Measurements from ENCODE around the gene GCNA.
"Not testable (repeated sequence)": the region's sequence is repeated elsewhere in the genome, so short reads cannot be mapped to it uniquely, and the experiment has no call there.

The GCNA gene

DNA sequence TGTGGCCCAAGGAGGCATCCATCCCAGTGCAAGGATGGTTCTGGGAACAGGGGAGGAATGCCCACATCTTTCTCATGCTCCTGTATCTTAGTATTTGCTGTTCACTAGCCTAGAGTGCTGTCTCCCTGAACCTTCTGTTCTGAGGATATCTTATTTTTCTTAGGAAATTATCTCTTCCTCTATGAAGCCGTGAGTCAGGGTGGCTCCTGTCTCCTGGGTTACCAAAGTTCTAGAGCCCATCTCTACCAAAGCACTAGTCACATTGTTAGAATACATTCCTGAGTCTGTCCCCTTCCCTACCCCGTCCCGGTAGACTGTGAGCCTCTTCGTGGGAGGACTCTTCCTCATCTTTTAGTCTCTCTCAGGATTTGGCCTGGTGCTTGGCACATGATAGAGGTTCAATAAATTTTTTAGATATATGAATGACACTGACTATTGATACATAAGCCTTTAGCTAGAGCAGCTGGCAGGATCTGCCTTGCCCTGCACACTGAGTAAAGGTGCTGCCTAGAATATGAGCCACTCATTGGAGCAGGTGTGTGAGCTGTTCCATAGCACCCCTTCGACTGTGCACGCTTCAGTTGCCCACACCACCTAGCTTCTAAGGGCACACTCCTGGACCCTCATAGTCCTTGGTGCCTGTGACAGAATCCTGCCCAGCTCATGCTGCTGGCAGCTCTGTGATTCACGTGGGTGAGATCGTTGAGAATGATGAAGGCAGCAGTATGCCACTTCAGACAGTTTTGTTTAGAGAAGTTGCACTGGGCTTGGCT, 26.7 kb downstream of the GCNA start:
- peaks cover 12% of the 10 kb centered on the region for H3K36me3 ChIP-seq (replicated peaks)
- peak overlapping the region; percentile 0 for H3K27ac ChIP-seq
- no peak overlapping the region for H3K4me3 ChIP-seq (ENCODE audit: low read depth, low read length)
- no peak for DNase-seq
- H3K27me3 ChIP-seq (replicated peaks), result no peaks in the 10 kb centered on the region
- in situ Hi-C loops (cut with HindIII; ENCODE audit: low pct_ligation_motif_present, low sequenced_read_pairs), result no loop called here
- TF ChIP-seq, protein P1, sequence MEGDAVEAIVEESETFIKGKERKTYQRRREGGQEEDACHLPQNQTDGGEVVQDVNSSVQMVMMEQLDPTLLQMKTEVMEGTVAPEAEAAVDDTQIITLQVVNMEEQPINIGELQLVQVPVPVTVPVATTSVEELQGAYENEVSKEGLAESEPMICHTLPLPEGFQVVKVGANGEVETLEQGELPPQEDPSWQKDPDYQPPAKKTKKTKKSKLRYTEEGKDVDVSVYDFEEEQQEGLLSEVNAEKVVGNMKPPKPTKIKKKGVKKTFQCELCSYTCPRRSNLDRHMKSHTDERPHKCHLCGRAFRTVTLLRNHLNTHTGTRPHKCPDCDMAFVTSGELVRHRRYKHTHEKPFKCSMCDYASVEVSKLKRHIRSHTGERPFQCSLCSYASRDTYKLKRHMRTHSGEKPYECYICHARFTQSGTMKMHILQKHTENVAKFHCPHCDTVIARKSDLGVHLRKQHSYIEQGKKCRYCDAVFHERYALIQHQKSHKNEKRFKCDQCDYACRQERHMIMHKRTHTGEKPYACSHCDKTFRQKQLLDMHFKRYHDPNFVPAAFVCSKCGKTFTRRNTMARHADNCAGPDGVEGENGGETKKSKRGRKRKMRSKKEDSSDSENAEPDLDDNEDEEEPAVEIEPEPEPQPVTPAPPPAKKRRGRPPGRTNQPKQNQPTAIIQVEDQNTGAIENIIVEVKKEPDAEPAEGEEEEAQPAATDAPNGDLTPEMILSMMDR (IDR thresholded peaks at IDR 0.05; ENCODE audit: low read depth, low read length, missing control alignments), result no peak

- no peak overlapping the region for H3K27ac ChIP-seq
- TF ChIP-seq, protein P1 (IDR thresholded peaks at IDR 0.05; ENCODE audit: low read depth, low read length, missing control alignments), result no peak
- H3K4me3 ChIP-seq (ENCODE audit: low read depth, low read length), result no peak overlapping the region
- peaks cover 17% of the 10 kb centered on the region for H3K36me3 ChIP-seq (replicated peaks)
- H3K27me3 ChIP-seq (replicated peaks), result no peaks in the 10 kb centered on the region
- in situ Hi-C loops (cut with HindIII; ENCODE audit: low pct_ligation_motif_present, low sequenced_read_pairs), result no loop called here
- DNase-seq, result no peak
These were observed 28.4 kb downstream of the GCNA start for GRCh38 chrX:71606536-71607216.

DNA sequence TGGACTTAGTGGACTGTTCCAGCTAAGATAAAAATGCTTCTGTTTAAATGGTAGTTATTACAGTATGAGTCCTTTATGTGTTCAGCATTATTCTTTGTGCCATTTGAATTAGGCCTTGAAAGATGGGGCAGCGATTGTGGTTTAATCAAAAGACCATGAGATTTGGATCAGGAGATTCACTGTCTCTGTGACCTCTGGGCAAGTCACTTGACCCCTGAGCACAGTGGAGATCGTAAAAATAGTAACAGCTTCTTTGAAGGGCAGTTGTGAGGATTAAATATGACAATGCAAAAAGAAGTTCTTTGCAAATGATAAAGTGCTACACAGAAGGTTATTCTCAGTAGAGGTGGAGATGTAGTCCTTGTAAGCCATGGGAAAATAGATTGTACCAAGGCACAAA, 29.3 kb downstream of the GCNA start:
- TF ChIP-seq, protein P1 (IDR thresholded peaks at IDR 0.05; ENCODE audit: low read depth, low read length, missing control alignments), result no peak
- DNase-seq, result no peak
- Histone ChIP-seq H3K4me3 (ENCODE audit: low read depth, low read length) (no peak overlapping the region), H3K27ac (no peak overlapping the region), H3K27me3 (replicated peaks) (no peaks in the 10 kb centered on the region), H3K36me3 (replicated peaks) (peaks cover 18% of the 10 kb centered on the region)
- in situ Hi-C loops (cut with HindIII; ENCODE audit: low pct_ligation_motif_present, low sequenced_read_pairs), result no loop called here

DNA sequence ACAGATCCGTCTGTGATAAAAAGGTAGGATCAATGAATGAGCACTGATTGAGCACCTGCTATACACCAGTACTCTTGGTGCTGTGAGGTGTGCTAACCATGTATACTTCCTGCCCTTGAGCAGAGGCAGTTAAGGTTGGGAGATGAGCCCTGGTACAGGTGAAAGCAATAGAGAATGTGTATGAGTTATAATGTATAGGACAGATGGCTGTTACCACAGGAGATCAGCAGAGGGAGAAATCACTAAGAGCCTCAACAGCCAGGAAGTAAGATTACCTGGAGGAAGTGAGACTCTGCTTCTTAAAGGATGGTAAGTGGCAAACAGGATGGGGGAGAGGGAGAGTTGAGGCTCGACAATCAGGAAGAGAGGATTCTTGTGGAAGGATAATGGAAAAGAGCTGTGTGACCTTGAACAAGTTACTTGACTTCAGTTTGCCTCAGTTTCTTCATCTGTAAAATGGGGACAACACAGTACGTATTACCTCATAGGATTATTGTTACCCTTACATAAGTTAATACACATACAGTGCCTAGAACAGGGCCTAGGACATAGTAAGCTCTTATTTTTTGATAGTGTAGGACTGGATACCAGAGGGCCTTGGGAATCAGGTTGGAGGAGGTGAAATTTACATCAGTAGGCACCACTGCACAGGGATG, 31.0 kb downstream of the GCNA start:
- TF ChIP-seq, protein P1 (IDR thresholded peaks at IDR 0.05; ENCODE audit: low read depth, low read length, missing control alignments), result no peak
- no peaks in the 10 kb centered on the region for H3K27me3 ChIP-seq (replicated peaks)
- no peak for DNase-seq
- H3K4me3 ChIP-seq (ENCODE audit: low read depth, low read length), result no peak overlapping the region
- no peak overlapping the region for H3K27ac ChIP-seq
- in situ Hi-C loops (cut with HindIII; ENCODE audit: low pct_ligation_motif_present, low sequenced_read_pairs), result no loop called here
- H3K36me3 ChIP-seq (replicated peaks), result peaks cover 16% of the 10 kb centered on the region

GRCh38 chrX:71611736-71612135, 33.5 kb downstream of the GCNA start:
- DNase-seq; H3K27ac ChIP-seq; H3K27me3 ChIP-seq (replicated peaks); in situ Hi-C loops (cut with HindIII; ENCODE audit: low pct_ligation_motif_present, low sequenced_read_pairs); H3K4me3 ChIP-seq (ENCODE audit: low read depth, low read length): not testable (repeated sequence)
- peaks cover 13% of the 10 kb centered on the region for H3K36me3 ChIP-seq (replicated peaks)

DNA sequence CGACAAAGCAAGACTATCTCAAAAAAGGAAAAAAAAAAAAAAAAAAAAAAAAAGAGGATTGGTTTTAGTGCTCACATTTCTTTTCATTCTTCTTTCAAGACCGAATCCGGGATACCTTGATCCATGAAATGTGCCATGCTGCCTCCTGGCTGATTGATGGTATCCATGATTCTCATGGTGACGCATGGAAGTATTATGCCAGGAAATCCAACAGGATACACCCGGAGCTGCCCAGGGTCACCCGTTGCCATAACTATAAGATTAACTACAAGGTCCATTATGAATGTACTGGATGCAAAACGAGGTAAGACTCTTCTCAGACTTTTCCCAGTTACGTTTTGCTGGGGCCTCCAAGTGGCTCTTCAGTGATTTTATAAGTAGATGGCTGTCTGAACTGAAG, 34.0 kb downstream of the GCNA start:
- Histone ChIP-seq H3K36me3 (replicated peaks) (peaks cover 13% of the 10 kb centered on the region), H3K27me3 (replicated peaks) (no peaks in the 10 kb centered on the region), H3K27ac (no peak overlapping the region), H3K4me3 (ENCODE audit: low read depth, low read length) (no peak overlapping the region)
- no peak for DNase-seq
- TF ChIP-seq, protein P1 (IDR thresholded peaks at IDR 0.05; ENCODE audit: low read depth, low read length, missing control alignments), result no peak
- in situ Hi-C loops (cut with HindIII; ENCODE audit: low pct_ligation_motif_present, low sequenced_read_pairs), result no loop called here
